Cardiac fibroblast (primary cell): ENCODE measurements around the gene TBC1D17.
A peak's percentile ranks its signal among the peaks of the same experiment; 100 is the strongest.

ENCODE experiments used
- DNase-seq, 2 donors: peaks; one replicate each; pipeline versions ENCODE4 v3.0.0 to v3.0.0-alpha.2; 2010; ENCODE audit warnings: low read depth in 2 of 2
- H3K4me3 ChIP-seq, 2 donors: replicated peaks in 1 of 2; 1 replicate in 1 of 2; 2 replicates in 1 of 2; pipeline ENCODE4 v1.5.1; 2011; ENCODE audit warnings: low read depth in 2 of 2, low read length in 2 of 2, mild to moderate bottlenecking in 2 of 2, moderate library complexity in 1 of 2
- TF ChIP-seq, protein P1 (sequence below): IDR thresholded peaks from one replicate; pipeline ENCODE4 v1.5.1; 2011; ENCODE audit warnings: low read depth, mild to moderate bottlenecking, low read length, inconsistent platforms

Gene TBC1D17

DNA sequence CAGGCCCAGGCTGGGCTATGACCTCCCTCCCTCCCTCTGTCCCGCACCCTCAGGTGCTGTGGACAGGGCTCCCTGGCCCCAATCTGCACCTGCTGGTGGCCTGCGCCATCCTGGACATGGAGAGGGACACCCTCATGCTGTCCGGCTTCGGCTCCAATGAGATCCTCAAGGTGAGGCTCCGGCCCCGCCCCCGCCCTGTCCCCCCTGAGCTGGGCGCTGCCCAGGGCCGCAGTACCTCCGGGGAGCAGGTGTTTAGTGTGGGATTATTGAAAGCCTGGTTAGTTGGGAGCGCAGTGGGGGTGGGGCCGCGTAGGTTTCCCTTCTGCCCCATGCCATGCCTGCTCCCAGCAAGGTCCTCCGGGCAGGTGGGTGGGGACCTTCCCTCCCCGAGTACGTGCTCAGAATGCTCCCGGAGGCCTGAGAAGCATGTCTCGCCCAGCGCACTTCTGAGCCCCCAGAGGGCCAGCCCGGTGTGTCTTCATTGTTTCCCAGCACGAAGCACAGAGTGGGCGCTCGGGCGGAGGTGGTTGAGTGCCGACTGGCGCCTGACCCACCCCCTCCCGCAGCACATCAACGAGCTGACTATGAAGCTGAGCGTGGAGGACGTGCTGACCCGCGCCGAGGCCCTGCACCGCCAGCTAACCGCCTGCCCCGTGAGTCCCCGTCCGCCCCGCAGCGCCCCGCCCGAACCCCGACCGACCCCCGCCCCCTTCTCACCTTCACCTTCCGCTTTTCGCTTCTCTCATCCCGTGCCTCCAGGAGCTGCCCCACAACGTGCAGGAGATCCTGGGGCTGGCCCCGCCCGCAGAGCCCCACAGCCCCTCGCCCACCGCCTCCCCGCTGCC lies 10.4 kb downstream of the TBC1D17 start:
- no peak overlapping the region for H3K4me3 ChIP-seq
- TF ChIP-seq, protein P1, sequence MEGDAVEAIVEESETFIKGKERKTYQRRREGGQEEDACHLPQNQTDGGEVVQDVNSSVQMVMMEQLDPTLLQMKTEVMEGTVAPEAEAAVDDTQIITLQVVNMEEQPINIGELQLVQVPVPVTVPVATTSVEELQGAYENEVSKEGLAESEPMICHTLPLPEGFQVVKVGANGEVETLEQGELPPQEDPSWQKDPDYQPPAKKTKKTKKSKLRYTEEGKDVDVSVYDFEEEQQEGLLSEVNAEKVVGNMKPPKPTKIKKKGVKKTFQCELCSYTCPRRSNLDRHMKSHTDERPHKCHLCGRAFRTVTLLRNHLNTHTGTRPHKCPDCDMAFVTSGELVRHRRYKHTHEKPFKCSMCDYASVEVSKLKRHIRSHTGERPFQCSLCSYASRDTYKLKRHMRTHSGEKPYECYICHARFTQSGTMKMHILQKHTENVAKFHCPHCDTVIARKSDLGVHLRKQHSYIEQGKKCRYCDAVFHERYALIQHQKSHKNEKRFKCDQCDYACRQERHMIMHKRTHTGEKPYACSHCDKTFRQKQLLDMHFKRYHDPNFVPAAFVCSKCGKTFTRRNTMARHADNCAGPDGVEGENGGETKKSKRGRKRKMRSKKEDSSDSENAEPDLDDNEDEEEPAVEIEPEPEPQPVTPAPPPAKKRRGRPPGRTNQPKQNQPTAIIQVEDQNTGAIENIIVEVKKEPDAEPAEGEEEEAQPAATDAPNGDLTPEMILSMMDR: no peak
- DNase-seq: no peak

DNA sequence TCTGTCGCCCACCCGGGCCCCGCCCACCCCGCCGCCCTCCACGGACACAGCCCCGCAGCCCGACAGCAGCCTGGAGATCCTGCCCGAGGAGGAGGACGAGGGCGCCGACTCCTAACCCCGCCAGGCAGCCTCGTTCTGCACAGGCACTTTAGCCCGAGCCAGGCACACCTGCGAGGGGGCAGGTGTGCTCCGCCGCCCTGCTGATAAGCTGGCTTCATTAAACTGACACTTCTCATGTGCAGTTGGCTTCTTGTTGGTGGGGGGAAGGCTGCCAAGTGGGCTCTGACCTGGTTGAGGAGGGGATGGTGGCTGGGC lies 11.0 kb downstream of the TBC1D17 start:
- no peak for DNase-seq
- TF ChIP-seq, protein P1: no peak
- no peak overlapping the region for H3K4me3 ChIP-seq

DNA sequence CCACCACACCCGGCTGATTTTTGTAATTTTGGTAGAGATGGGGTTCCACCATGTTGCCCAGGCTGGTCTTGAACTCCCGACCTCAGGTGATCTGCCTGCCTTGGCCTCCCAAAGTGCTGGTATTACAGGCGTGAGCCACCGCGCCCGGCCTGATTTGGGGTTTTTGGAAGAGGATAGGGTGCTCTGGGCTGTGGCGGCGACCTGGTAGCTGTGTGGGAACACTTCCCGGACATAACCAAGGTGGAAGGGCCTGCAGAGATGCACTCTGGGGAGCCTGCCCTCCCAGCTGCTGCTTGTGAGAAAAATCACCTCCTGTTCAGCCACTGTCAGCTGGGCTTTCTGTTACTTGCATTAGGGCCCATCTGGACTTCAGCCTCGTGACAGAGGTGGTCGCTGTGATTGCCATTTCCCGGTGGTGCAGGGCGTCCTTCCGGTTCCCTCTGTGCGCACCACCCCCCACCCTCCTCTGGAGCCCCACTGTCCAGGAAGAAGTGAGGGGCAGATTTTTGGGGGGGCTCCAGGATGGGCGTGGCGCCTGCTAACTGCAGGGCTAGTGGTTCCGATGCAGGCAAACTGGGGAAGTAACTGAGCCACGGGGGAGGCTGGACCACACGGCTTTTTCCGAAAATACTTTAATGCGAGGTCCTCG lies 11.7 kb downstream of the TBC1D17 start:
- TF ChIP-seq, protein P1: no peak
- DNase-seq: no peak
- no peak overlapping the region for H3K4me3 ChIP-seq

DNA sequence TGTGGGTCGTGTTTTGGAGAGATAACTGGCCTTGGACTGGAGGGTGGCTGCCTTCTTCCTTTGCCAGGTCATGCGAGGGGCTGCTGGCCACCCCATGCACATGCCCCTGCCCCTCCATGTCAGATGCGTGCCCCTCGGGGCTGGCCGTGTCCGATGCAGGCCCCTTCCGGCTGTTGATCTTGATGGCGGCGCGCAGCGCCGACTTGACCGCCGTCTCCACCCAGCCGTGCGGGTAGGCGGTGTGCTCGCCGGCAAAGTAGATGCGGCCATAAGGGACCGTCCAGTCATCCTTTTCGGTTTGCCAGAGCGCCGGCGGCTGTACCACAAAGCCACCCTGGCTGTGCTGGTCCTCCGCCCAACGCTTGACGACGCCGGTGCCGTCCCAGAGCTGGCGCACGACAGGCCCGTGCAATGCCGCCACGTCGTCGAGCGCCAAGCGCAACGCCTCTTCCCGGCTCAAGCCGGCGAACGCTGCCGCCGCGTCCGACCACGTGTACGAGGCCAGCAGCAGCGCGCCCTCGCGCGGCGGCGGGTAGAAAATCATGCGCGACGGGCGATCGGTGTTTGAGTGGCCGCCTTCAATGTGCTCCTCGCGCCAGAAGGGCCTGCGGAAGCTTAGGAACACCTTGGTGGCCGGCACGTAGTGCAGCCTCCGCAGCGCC lies 12.3 kb downstream of the TBC1D17 start:
- TF ChIP-seq, protein P1: peak; percentile 59
- DNase-seq: peak; percentile 75 to 78

DNA sequence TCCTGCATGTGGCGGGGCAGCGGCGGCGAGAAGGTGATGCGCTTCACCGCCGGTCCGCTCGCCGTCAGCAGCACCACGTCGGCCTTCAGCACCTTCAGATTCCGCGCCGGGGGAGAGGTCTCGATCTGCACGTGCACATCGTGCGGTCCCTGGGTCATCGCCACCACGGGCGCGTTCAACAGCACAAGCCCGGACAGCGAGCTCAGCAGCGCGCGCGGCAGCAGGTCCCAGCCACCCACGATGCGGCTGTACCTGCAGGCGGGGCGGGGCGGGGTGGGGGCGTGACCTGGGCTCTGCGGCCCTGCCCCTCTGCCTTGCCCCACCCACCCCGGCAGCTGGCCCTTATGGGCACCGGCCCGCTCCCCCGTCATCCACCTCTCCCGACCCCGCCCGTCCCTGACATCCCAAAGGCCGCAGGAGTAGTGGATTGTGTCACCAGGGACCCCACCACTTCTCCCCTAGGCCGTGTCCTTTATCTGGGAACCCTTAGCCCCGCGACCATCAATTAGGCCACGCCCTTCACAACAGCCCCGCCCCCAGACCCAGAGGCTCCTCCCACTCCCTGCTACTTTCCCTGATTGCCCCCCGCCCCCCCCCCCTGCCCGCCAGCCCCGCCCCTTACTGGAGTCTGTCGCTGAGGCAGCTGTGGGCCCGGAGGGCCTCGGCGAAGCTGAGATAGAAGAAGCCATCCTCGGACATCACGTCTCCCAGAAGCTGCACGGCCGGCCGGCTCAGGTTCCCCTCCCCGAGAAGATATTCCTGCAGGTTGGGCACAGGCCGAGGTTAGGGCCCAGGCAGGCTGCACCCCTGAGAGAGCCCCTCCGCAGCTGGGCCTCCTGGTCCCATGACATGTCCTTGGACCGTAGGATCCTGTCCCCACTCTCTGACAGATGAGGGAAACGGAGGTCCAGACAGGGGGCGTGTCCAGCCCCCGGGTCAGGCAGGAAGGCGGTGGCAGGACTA lies 13.1 kb downstream of the TBC1D17 start:
- TF ChIP-seq, protein P1: no peak
- DNase-seq: no peak
- peak overlapping the region in 1 of 2 donors; percentile 17 for H3K4me3 ChIP-seq

More for the DNA sequence above, 12.3 kb downstream of the TBC1D17 start:
- H3K4me3 ChIP-seq: peak overlapping the region in 1 of 2 donors; percentile 17

DNA sequence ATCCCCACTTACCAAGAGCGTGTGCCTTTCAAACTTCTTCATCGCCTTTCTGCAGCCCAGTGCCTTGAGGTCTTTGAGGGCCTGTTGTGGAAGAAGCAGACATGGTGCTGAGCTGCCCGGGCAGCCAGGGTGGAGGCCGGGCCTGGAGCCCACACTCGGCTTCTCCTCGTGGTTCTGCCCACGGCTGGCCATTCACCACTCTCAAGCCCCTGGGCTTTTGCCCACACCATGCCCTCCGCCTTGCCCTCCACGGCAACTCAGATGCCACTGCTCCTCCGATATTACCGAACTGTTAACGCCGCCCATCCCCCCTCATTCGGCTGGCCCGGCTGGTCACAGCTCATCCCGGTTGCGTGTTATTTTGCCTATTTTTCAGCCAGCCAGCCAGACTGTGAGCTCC lies 13.9 kb downstream of the TBC1D17 start:
- TF ChIP-seq, protein P1: no peak
- no peak overlapping the region for H3K4me3 ChIP-seq

More for the DNA sequence above, 13.9 kb downstream of the TBC1D17 start:
- no peak for DNase-seq
